ENCODE measurements around the gene SERPINB2.

The SERPINB2 gene

DNA sequence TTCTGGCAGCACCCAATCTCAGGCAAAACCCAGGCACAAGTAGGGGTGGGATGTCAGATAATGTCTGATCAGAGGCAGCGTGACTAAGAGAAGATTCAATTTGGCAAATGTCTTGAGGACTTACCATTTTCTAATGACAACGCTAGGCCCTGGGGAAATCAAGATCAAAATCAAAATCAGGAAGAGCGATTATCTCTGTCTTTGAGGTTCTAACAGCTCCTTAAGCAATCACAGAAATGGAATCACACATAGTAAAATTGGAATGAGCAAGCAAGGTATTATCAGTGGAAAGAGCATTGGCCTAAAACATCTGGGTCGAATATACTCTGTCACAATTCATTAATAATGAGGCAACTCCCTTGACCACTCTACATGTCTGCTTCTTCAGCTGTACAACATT is 8.6 kb upstream of the SERPINB2 start:
- no peak overlapping the region for H2BK5ac ChIP-seq (ENCODE audit: low read depth, low read length, poor library complexity, severe bottlenecking)
- H3K4me3 ChIP-seq (ENCODE audit: insufficient read depth in 1 of 2, low read depth in 1 of 2, low read length in 2 of 2): no peak overlapping the region
- no peak overlapping the region for H4K91ac ChIP-seq (ENCODE audit: low read length)
- no peak overlapping the region for H3K4me2 ChIP-seq (ENCODE audit: low read length, poor library complexity, severe bottlenecking)
- H3K27me3 ChIP-seq (ENCODE audit: control insufficient read depth in 1 of 2, insufficient read depth in 1 of 2, low read length in 2 of 2): no peaks in the 10 kb centered on the region
- no peak overlapping the region for H2AK5ac ChIP-seq (ENCODE audit: low read length, severe bottlenecking)
- H3K36me3 ChIP-seq (ENCODE audit: control insufficient read depth in 1 of 2, insufficient read depth in 2 of 2, low read depth in 1 of 2, low read length in 2 of 2): no peaks in the 10 kb centered on the region
- H4K8ac ChIP-seq (ENCODE audit: low read length): no peak overlapping the region
- no peak overlapping the region for H3K18ac ChIP-seq (ENCODE audit: low read depth in 1 of 2, low read length in 2 of 2)
- H3K27ac ChIP-seq (ENCODE audit: low read length, poor library complexity, severe bottlenecking): no peak overlapping the region
- no peak overlapping the region for H2BK120ac ChIP-seq (ENCODE audit: low read depth, low read length)
- no peak overlapping the region for H3K23ac ChIP-seq (ENCODE audit: low read length in 2 of 2)
- H2AFZ ChIP-seq (ENCODE audit: low read depth, low read length): no peak overlapping the region
- H2BK15ac ChIP-seq (ENCODE audit: low read depth, poor library complexity, severe bottlenecking): no peak overlapping the region
- no peak overlapping the region for H2BK12ac ChIP-seq (ENCODE audit: low read length in 2 of 2)
- H3K4me1 ChIP-seq (ENCODE audit: control insufficient read depth, insufficient read depth, low read depth, low read length): peaks cover 2% of the 10 kb centered on the region
- H3K9ac ChIP-seq (ENCODE audit: low read length): peak overlapping the region; percentile 26
- DNase-seq: no peak
- H3K9me3 ChIP-seq (ENCODE audit: control insufficient read depth, low read length): no peaks in the 10 kb centered on the region
- no peak overlapping the region for H3K4ac ChIP-seq (ENCODE audit: low read depth in 1 of 2, low read length in 2 of 2)
- H3K14ac ChIP-seq (ENCODE audit: low read length in 2 of 2): no peak overlapping the region
- H3K79me1 ChIP-seq (replicated peaks; ENCODE audit: low read length, poor library complexity, severe bottlenecking): no peaks in the 10 kb centered on the region
- WGBS: 82% methylated on average over 3 of the region's 4 CpGs

DNA sequence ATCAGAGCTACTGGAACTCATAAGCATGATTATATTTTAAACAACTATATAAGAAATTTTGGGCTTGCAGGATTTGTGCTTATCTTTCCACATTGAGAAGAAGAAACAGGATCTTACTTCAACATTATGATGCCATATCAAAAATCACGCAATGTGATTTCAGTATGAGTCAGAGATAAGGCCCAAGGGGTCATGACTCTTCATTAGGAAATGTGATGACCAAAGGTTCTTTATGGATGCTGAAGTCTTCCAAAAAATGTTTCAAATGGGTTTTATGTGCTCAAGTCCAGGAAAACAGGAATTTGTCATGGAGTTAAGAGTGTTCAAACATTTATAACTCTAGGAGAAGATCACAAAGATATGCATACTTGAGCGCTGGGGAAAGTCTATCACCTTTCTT is 7.8 kb upstream of the SERPINB2 start:
- 77% methylated on average over 2 of the region's 2 CpGs for WGBS
- Histone ChIP-seq H2BK15ac (ENCODE audit: low read depth, poor library complexity, severe bottlenecking) (no peak overlapping the region), H3K27ac (ENCODE audit: low read length, poor library complexity, severe bottlenecking) (no peak overlapping the region)

GRCh38 chr18:63881851-63882250 is 5.7 kb upstream of the SERPINB2 start:
- H3K9me3 ChIP-seq (ENCODE audit: control insufficient read depth, low read length): no peaks in the 10 kb centered on the region
- H2AFZ ChIP-seq (ENCODE audit: low read depth, low read length): no peak overlapping the region
- peak; percentile 38 for DNase-seq
- WGBS: 60% methylated on average over 3 of the region's 4 CpGs
- peaks cover 2% of the 10 kb centered on the region for H3K4me1 ChIP-seq (ENCODE audit: control insufficient read depth, insufficient read depth, low read depth, low read length)
- H2BK120ac ChIP-seq (ENCODE audit: low read depth, low read length): no peak overlapping the region
- H3K18ac ChIP-seq (ENCODE audit: low read depth in 1 of 2, low read length in 2 of 2): no peak overlapping the region
- no peak overlapping the region for H3K4ac ChIP-seq (ENCODE audit: low read depth in 1 of 2, low read length in 2 of 2)
- no peak overlapping the region for H3K4me2 ChIP-seq (ENCODE audit: low read length, poor library complexity, severe bottlenecking)
- no peak overlapping the region for H3K14ac ChIP-seq (ENCODE audit: low read length in 2 of 2)
- no peak overlapping the region for H2AK5ac ChIP-seq (ENCODE audit: low read length, severe bottlenecking)
- no peak overlapping the region for H3K27ac ChIP-seq (ENCODE audit: low read length, poor library complexity, severe bottlenecking)
- H3K9ac ChIP-seq (ENCODE audit: low read length): peak overlapping the region; percentile 48
- no peak overlapping the region for H2BK15ac ChIP-seq (ENCODE audit: low read depth, poor library complexity, severe bottlenecking)
- no peak overlapping the region for H2BK5ac ChIP-seq (ENCODE audit: low read depth, low read length, poor library complexity, severe bottlenecking)
- H4K91ac ChIP-seq (ENCODE audit: low read length): no peak overlapping the region
- H3K4me3 ChIP-seq (ENCODE audit: insufficient read depth in 1 of 2, low read depth in 1 of 2, low read length in 2 of 2): no peak overlapping the region
- H4K8ac ChIP-seq (ENCODE audit: low read length): no peak overlapping the region
- no peak overlapping the region for H3K23ac ChIP-seq (ENCODE audit: low read length in 2 of 2)
- no peak overlapping the region for H2BK12ac ChIP-seq (ENCODE audit: low read length in 2 of 2)
- no peaks in the 10 kb centered on the region for H3K36me3 ChIP-seq (ENCODE audit: control insufficient read depth in 1 of 2, insufficient read depth in 2 of 2, low read depth in 1 of 2, low read length in 2 of 2)
- no peaks in the 10 kb centered on the region for H3K79me1 ChIP-seq (replicated peaks; ENCODE audit: low read length, poor library complexity, severe bottlenecking)
- H3K27me3 ChIP-seq (ENCODE audit: control insufficient read depth in 1 of 2, insufficient read depth in 1 of 2, low read length in 2 of 2): no peaks in the 10 kb centered on the region

More for the DNA sequence above, 7.8 kb upstream of the SERPINB2 start:
- H3K4me1 ChIP-seq (ENCODE audit: control insufficient read depth, insufficient read depth, low read depth, low read length): peaks cover 2% of the 10 kb centered on the region
- H3K4me3 ChIP-seq (ENCODE audit: insufficient read depth in 1 of 2, low read depth in 1 of 2, low read length in 2 of 2): no peak overlapping the region
- H3K79me1 ChIP-seq (replicated peaks; ENCODE audit: low read length, poor library complexity, severe bottlenecking): no peaks in the 10 kb centered on the region
- H2AK5ac ChIP-seq (ENCODE audit: low read length, severe bottlenecking): no peak overlapping the region
- no peak overlapping the region for H3K9ac ChIP-seq (ENCODE audit: low read length)
- no peak overlapping the region for H2BK12ac ChIP-seq (ENCODE audit: low read length in 2 of 2)
- no peaks in the 10 kb centered on the region for H3K36me3 ChIP-seq (ENCODE audit: control insufficient read depth in 1 of 2, insufficient read depth in 2 of 2, low read depth in 1 of 2, low read length in 2 of 2)
- no peak overlapping the region for H2BK5ac ChIP-seq (ENCODE audit: low read depth, low read length, poor library complexity, severe bottlenecking)
- DNase-seq: peak; percentile 23
- no peaks in the 10 kb centered on the region for H3K27me3 ChIP-seq (ENCODE audit: control insufficient read depth in 1 of 2, insufficient read depth in 1 of 2, low read length in 2 of 2)
- H3K4me2 ChIP-seq (ENCODE audit: low read length, poor library complexity, severe bottlenecking): no peak overlapping the region
- H2BK120ac ChIP-seq (ENCODE audit: low read depth, low read length): no peak overlapping the region
- H3K4ac ChIP-seq (ENCODE audit: low read depth in 1 of 2, low read length in 2 of 2): no peak overlapping the region
- H4K91ac ChIP-seq (ENCODE audit: low read length): no peak overlapping the region
- no peak overlapping the region for H4K8ac ChIP-seq (ENCODE audit: low read length)
- no peak overlapping the region for H3K18ac ChIP-seq (ENCODE audit: low read depth in 1 of 2, low read length in 2 of 2)
- H3K23ac ChIP-seq (ENCODE audit: low read length in 2 of 2): no peak overlapping the region
- H3K9me3 ChIP-seq (ENCODE audit: control insufficient read depth, low read length): no peaks in the 10 kb centered on the region
- no peak overlapping the region for H2AFZ ChIP-seq (ENCODE audit: low read depth, low read length)
- no peak overlapping the region for H3K14ac ChIP-seq (ENCODE audit: low read length in 2 of 2)

DNA sequence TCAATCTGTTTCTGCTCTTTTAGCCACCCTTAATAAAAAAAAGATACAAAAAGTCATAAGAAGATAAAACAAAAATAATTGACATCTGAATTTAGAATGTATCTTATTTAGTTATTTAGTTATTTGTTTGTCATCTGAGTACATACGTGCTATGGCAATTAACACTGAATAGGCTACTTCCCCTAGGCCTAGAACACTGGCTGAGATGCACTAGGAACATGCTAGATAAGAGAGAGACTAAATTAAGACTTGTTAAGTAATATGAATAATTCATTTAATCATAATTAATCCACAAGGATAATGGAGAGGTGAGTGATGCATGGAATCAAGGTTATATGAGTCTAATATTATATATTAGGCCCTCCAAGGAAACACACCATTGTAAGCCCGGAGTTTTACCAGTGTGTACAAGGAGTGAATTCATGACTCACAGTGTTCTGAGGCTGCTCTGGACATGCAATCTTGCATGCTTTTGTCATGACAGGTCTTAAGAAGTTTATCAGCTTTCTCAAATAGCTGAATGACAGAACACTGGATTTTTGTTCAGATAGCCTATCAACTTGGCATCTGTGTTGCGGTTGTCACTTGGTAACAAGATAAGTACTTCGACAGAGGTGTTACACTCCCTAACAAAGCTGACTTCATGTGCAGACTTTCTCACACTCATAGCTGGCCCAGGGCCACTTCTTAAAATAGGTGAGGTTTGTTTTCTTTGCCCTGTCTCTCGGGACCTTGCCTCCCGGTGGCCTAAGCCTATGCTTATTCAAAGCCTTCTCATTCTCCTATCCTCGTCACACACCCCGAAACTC is 5.0 kb upstream of the SERPINB2 start:
- Histone ChIP-seq H3K4ac (ENCODE audit: low read depth in 1 of 2, low read length in 2 of 2) (no peak overlapping the region), H2BK12ac (ENCODE audit: low read length in 2 of 2) (no peak overlapping the region), H3K4me3 (ENCODE audit: insufficient read depth in 1 of 2, low read depth in 1 of 2, low read length in 2 of 2) (no peak overlapping the region), H2BK5ac (ENCODE audit: low read depth, low read length, poor library complexity, severe bottlenecking) (no peak overlapping the region), H3K9ac (ENCODE audit: low read length) (peak overlapping the region; percentile 48), H3K4me2 (ENCODE audit: low read length, poor library complexity, severe bottlenecking) (no peak overlapping the region), H3K36me3 (ENCODE audit: control insufficient read depth in 1 of 2, insufficient read depth in 2 of 2, low read depth in 1 of 2, low read length in 2 of 2) (no peaks in the 10 kb centered on the region), H4K91ac (ENCODE audit: low read length) (no peak overlapping the region), H3K4me1 (ENCODE audit: control insufficient read depth, insufficient read depth, low read depth, low read length) (peaks cover 2% of the 10 kb centered on the region), H2AFZ (ENCODE audit: low read depth, low read length) (no peak overlapping the region), H3K9me3 (ENCODE audit: control insufficient read depth, low read length) (no peaks in the 10 kb centered on the region), H3K27me3 (ENCODE audit: control insufficient read depth in 1 of 2, insufficient read depth in 1 of 2, low read length in 2 of 2) (no peaks in the 10 kb centered on the region), H2AK5ac (ENCODE audit: low read length, severe bottlenecking) (no peak overlapping the region), H3K23ac (ENCODE audit: low read length in 2 of 2) (no peak overlapping the region), H3K79me1 (replicated peaks; ENCODE audit: low read length, poor library complexity, severe bottlenecking) (no peaks in the 10 kb centered on the region), H3K27ac (ENCODE audit: low read length, poor library complexity, severe bottlenecking) (no peak overlapping the region), H3K18ac (ENCODE audit: low read depth in 1 of 2, low read length in 2 of 2) (peak overlapping the region in 1 of 2 experiments; percentile 33), H4K8ac (ENCODE audit: low read length) (no peak overlapping the region), H2BK120ac (ENCODE audit: low read depth, low read length) (no peak overlapping the region), H3K14ac (ENCODE audit: low read length in 2 of 2) (no peak overlapping the region), H2BK15ac (ENCODE audit: low read depth, poor library complexity, severe bottlenecking) (no peak overlapping the region)
- WGBS: 20% methylated on average over 7 of the region's 8 CpGs
- DNase-seq: peak; percentile 94
